IMR-90 (cell line): ENCODE measurements around the gene CMIP.

Source experiments
- BHLHE40 ChIP-seq: fragments of 150-350 bp; IDR thresholded peaks from 2 replicates; pipeline ENCODE4 v1.6.1; 2016; ENCODE audit warnings: mild to moderate bottlenecking, low read depth, low read length
- CHD1 ChIP-seq: IDR thresholded peaks from 2 replicates; pipeline ENCODE4 v1.6.1; 2012; ENCODE audit warnings: low read depth, low read length, improper control_type of control experiment
- CTCF ChIP-seq: conservative IDR thresholded peaks from 2 replicates; pipeline ENCODE4 v1.5.1; 2012; ENCODE audit warnings: mild to moderate bottlenecking, low read depth, low read length, improper control_type of control experiment
- ELK1 ChIP-seq: fragments of 150-350 bp; IDR thresholded peaks from 2 replicates; pipeline ENCODE4 v1.6.1; 2016; ENCODE audit warnings: low read depth, mild to moderate bottlenecking, low read length, moderate library complexity, borderline replicate concordance
- MXI1 ChIP-seq: IDR thresholded peaks from 2 replicates; pipeline ENCODE4 v1.6.1; 2012; ENCODE audit warnings: low read depth, mild to moderate bottlenecking, low read length, moderate library complexity, borderline replicate concordance
- NFE2L2 ChIP-seq: fragments of 150-350 bp; IDR thresholded peaks from 2 replicates; pipeline ENCODE4 v1.6.1; 2016; ENCODE audit warnings: low read depth, mild to moderate bottlenecking, low read length
- POLR2A ChIP-seq: IDR thresholded peaks from 2 replicates; pipeline ENCODE4 v1.6.1; 2012; ENCODE audit warnings: mild to moderate bottlenecking, low read depth, low read length
- RAD21 ChIP-seq: IDR thresholded peaks from 2 replicates; pipeline ENCODE4 v1.6.1; 2012; ENCODE audit warnings: low read length, improper control_type of control experiment
- RCOR1 ChIP-seq: IDR thresholded peaks from 2 replicates; pipeline ENCODE4 v1.6.1; 2012; ENCODE audit warnings: mild to moderate bottlenecking, low read length, improper control_type of control experiment; ENCODE audit not compliant: insufficient replicate concordance
- RFX5 ChIP-seq: IDR thresholded peaks from 2 replicates; pipeline ENCODE4 v1.8.0; 2012; ENCODE audit warnings: low read depth, mild to moderate bottlenecking, low read length, moderate library complexity

DNA sequence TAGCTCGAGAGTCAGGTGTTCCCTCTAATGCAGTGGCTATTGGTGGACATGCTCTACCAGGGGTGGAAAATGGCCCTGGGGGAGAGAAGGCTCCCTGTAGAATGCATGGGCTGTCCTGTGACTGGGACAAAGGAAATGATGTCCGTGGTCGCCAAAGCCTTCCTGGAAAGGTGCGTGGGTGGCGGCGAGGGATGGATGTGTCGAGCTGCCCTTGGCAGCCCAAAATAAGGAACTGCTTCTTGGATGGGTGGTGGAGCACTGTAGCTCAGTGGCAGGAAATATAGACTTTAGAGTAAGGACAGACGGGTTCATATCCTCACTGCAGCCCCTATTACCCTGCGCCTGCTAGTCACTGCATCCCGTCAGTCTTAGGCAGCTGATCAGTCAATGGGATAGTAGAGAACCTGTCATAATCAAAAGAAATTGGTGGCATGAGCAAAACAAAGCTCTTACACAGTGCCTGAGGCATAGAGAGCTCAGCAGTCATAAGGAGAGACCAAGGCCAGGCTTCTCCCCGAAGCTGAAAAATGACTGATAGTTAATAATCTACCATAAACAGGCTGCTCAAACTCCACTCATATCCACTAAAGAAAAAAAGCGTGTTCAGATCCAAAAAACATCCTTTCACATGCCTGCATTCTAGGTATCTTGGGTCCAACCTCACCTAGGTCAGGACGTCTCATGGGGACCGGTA, 211.0 kb downstream of the CMIP start:
- TF ChIP-seq BHLHE40: no peak
- no peak for TF ChIP-seq CTCF
- TF ChIP-seq RAD21: no peak
- no peak for TF ChIP-seq POLR2A
- no peak for TF ChIP-seq ELK1
- no peak for TF ChIP-seq RCOR1
- TF ChIP-seq NFE2L2: no peak
- no peak for TF ChIP-seq CHD1
- TF ChIP-seq RFX5: no peak
- TF ChIP-seq MXI1: no peak
